H9 (cell line): ENCODE data around the gene IGF2R. TPM values are rescaled to one million over a fixed set of nuclear protein-coding genes. Genes with fewer than 3 reads are reported as not detected.

Source experiments
- DNase-seq: peaks from one replicate; pipeline ENCODE4 v3.0.0-alpha.2; 2017
- H2AFZ ChIP-seq: one replicate; pipeline ENCODE4 v1.6.1; 2013; ENCODE audit warnings: mild to moderate bottlenecking, low read length, control low read depth, moderate library complexity
- H2AK5ac ChIP-seq: 2 replicates; pipeline ENCODE4 v1.6.1; 2013; ENCODE audit warnings: low read length, control low read depth, mixed read lengths; ENCODE audit not compliant: insufficient read length
- H2BK120ac ChIP-seq: one replicate; pipeline ENCODE4 v1.6.1; 2013; ENCODE audit warnings: low read depth, mild to moderate bottlenecking, low read length, control low read depth, inconsistent platforms; ENCODE audit not compliant: poor library complexity, severe bottlenecking
- H2BK12ac ChIP-seq: 2 replicates; pipeline ENCODE4 v1.6.1; 2013; ENCODE audit warnings: low read length, control low read depth, mixed read lengths, low read depth; ENCODE audit not compliant: insufficient read length
- H2BK15ac ChIP-seq: 2 replicates; pipeline ENCODE4 v1.6.1; 2013; ENCODE audit warnings: low read depth, low read length, control low read depth
- H2BK20ac ChIP-seq: one replicate; pipeline ENCODE4 v1.6.1; 2013; ENCODE audit warnings: low read depth, mild to moderate bottlenecking, low read length, control low read depth, inconsistent platforms; ENCODE audit not compliant: poor library complexity, severe bottlenecking
- H2BK5ac ChIP-seq: 2 replicates; pipeline ENCODE4 v1.6.1; 2013; ENCODE audit warnings: low read length, control low read depth, mixed read lengths; ENCODE audit not compliant: insufficient read length
- H3K14ac ChIP-seq: 2 replicates; pipeline ENCODE4 v1.6.1; 2013; ENCODE audit warnings: low read length, control low read depth; ENCODE audit not compliant: insufficient read depth
- H3K18ac ChIP-seq: 2 replicates; pipeline ENCODE4 v1.6.1; 2013; ENCODE audit warnings: low read depth, mild to moderate bottlenecking, mixed read lengths, low read length, control low read depth; ENCODE audit not compliant: insufficient read length
- H3K23ac ChIP-seq: 2 replicates; pipeline ENCODE4 v1.6.1; 2013; ENCODE audit warnings: low read length, control low read depth, mixed read lengths, low read depth; ENCODE audit not compliant: insufficient read length
- H3K23me2 ChIP-seq: 2 replicates; pipeline ENCODE4 v1.6.1; 2013; ENCODE audit warnings: low read depth, mild to moderate bottlenecking, mixed read lengths, low read length, control low read depth; ENCODE audit not compliant: insufficient read length, poor library complexity, severe bottlenecking
- H3K27ac ChIP-seq: 2 replicates; pipeline ENCODE4 v1.5.1; 2013; ENCODE audit warnings: low read length, control low read depth, mixed read lengths, low read depth; ENCODE audit not compliant: insufficient read length
- H3K27me3 ChIP-seq: 2 replicates; pipeline ENCODE4 v1.6.1; 2013; ENCODE audit warnings: low read length, control low read depth, inconsistent platforms; ENCODE audit not compliant: insufficient read depth
- H3K4ac ChIP-seq: 2 replicates; pipeline ENCODE4 v1.6.1; 2013; ENCODE audit warnings: low read depth, mild to moderate bottlenecking, control low read depth, inconsistent platforms, low read length, moderate library complexity
- H3K4me1 ChIP-seq: 2 replicates; pipeline ENCODE4 v1.6.1; 2013; ENCODE audit warnings: low read length, control low read depth, inconsistent platforms; ENCODE audit not compliant: insufficient read depth
- H3K4me2 ChIP-seq: 2 replicates; pipeline ENCODE4 v1.6.1; 2013; ENCODE audit warnings: low read length, control low read depth, mixed read lengths; ENCODE audit not compliant: insufficient read length, insufficient read depth
- H3K56ac ChIP-seq: 2 replicates; pipeline ENCODE4 v1.6.1; 2013; ENCODE audit warnings: low read depth, mild to moderate bottlenecking, mixed read lengths, low read length, control low read depth; ENCODE audit not compliant: insufficient read length
- H3K79me1 ChIP-seq: 2 replicates; pipeline ENCODE4 v1.6.1; 2013; ENCODE audit warnings: low read depth, mild to moderate bottlenecking, moderate library complexity, low read length, control low read depth, inconsistent platforms; ENCODE audit not compliant: insufficient read depth, poor library complexity, severe bottlenecking
- H3K79me2 ChIP-seq: 2 replicates; pipeline ENCODE4 v1.6.1; 2013; ENCODE audit warnings: low read length, control low read depth, inconsistent platforms; ENCODE audit not compliant: insufficient read depth
- H3K9ac ChIP-seq: 2 replicates; pipeline ENCODE4 v1.6.1; 2013; ENCODE audit warnings: low read length, control low read depth, mixed read lengths; ENCODE audit not compliant: insufficient read length; ENCODE audit errors: extremely low read depth
- H3K9me3 ChIP-seq: one replicate; pipeline ENCODE4 v1.6.1; 2013; ENCODE audit warnings: low read depth, low read length, inconsistent platforms; ENCODE audit not compliant: control insufficient read depth
- H3T11ph ChIP-seq: one replicate; pipeline ENCODE4 v1.6.1; 2013; ENCODE audit warnings: mild to moderate bottlenecking, low read length, control low read depth, inconsistent platforms
- H4K20me1 ChIP-seq: one replicate; pipeline ENCODE4 v1.6.1; 2013; ENCODE audit not compliant: control insufficient read depth, insufficient read length, insufficient read depth
- H4K5ac ChIP-seq: 2 replicates; pipeline ENCODE4 v1.6.1; 2013; ENCODE audit warnings: low read depth, mild to moderate bottlenecking, mixed read lengths, low read length, control low read depth; ENCODE audit not compliant: insufficient read length
- H4K8ac ChIP-seq: replicated peaks from 2 replicates; pipeline ENCODE4 v1.6.1; 2013; ENCODE audit warnings: low read length, control low read depth, mixed read lengths, low read depth; ENCODE audit not compliant: insufficient read length
- H4K91ac ChIP-seq: 2 replicates; pipeline ENCODE4 v1.6.1; 2013; ENCODE audit warnings: low read depth, mild to moderate bottlenecking, moderate library complexity, mixed read lengths, low read length, control low read depth; ENCODE audit not compliant: insufficient read length
- H3K27ac Mint-ChIP-seq, 3 experiments: 2 replicates in 2 of 3; 3 replicates in 1 of 3; pipeline ENCODE4 v1.8.0; 2020 to 2021; ENCODE audit warnings: mixed read lengths in 3 of 3, mild to moderate bottlenecking in 1 of 3, moderate library complexity in 1 of 3
- H3K27me3 Mint-ChIP-seq: 2 replicates; pipeline ENCODE4 v1.8.0; 2021; ENCODE audit warnings: low read depth, mild to moderate bottlenecking, moderate library complexity, mixed read lengths
- H3K36me3 Mint-ChIP-seq, 3 experiments: 2 replicates in 2 of 3; 3 replicates in 1 of 3; pipeline ENCODE4 v1.8.0; 2020 to 2021; ENCODE audit warnings: low read depth in 3 of 3, mixed read lengths in 3 of 3; ENCODE audit not compliant: insufficient read depth in 1 of 3
- H3K4me1 Mint-ChIP-seq, 2 experiments: 2 replicates each; pipeline ENCODE4 v1.8.0; 2020; ENCODE audit warnings: mixed read lengths in 2 of 2
- H3K4me3 Mint-ChIP-seq, 2 experiments: 2 replicates in 1 of 2; 3 replicates in 1 of 2; pipeline ENCODE4 v1.8.0; 2020 to 2021; ENCODE audit warnings: mild to moderate bottlenecking in 2 of 2, mixed read lengths in 2 of 2, moderate library complexity in 1 of 2
- H3K9me3 Mint-ChIP-seq, 2 experiments: 2 replicates in 1 of 2; 3 replicates in 1 of 2; pipeline ENCODE4 v1.8.0; 2020; ENCODE audit warnings: mild to moderate bottlenecking in 2 of 2, mixed read lengths in 2 of 2, moderate library complexity in 1 of 2
- CTCF ChIP-seq: fragments of 200-600 bp; sonication (generic); conservative IDR thresholded peaks from 3 replicates; pipeline ENCODE4 v1.8.0; 2021; ENCODE audit warnings: antibody characterized with exemption, mild to moderate bottlenecking
- whole genome bisulfite sequencing: extraction: QIAGEN DNeasy Blood & Tissue Kit; methylation state at CpG from one replicate; pipeline ENCODE4 v1.1.7; 2013; ENCODE audit warnings: missing lambda C conversion rate, low lambda C conversion rate, mixed read lengths; ENCODE audit not compliant: insufficient read length; ENCODE audit errors: extremely low coverage; 5-methylcytosine and 5-hydroxymethylcytosine counted together
- total RNA-seq: library from RNA; stranded (reverse); gene quantifications from 2 replicates; pipeline ENCODE4 v1.2.1, GENCODE V29; 2021

IGF2R gene
- total RNA-seq, 1 experiment from 2014 or later: 66.7 TPM

DNA sequence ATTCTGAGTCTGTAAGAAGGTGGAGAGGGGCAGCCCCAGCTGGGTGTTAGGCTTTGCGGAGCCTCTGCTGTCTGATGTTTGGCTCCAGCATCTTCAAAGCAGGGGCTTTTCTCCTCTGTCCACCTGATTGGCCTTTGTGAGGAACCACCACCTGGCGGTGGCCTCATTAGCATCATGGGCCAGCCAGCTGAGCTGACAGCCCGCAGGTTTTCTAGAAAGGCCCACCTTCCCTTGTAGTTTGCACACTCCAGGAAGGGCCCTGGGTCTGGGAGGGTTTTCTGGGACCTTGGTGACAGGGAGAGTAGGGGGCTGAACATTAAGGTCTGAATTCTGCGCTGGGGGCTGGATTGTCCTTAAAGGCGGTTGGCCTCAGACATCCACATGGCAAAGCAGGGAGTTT lies 11.6 kb downstream of the IGF2R start:
- peaks cover 58 to 60% of the 10 kb centered on the region in 2 experiments for H3K4me1 Mint-ChIP-seq
- no peak overlapping the region for H3K14ac ChIP-seq
- H3K56ac ChIP-seq: no peak overlapping the region
- no peak overlapping the region for H2BK120ac ChIP-seq
- no peaks in the 10 kb centered on the region for H3K79me1 ChIP-seq
- no peak overlapping the region for H2BK20ac ChIP-seq
- no peaks in the 10 kb centered on the region for H3K23me2 ChIP-seq
- no peak overlapping the region for H3K4me3 Mint-ChIP-seq
- no peak overlapping the region for H3K27ac ChIP-seq
- H3K9me3 ChIP-seq: no peaks in the 10 kb centered on the region
- H3K27me3 Mint-ChIP-seq: peaks cover 1% of the 10 kb centered on the region; the same call in 1 of the 2 replicates
- no peak for DNase-seq
- no peak overlapping the region for H3K9ac ChIP-seq
- no peak overlapping the region for H3K4me2 ChIP-seq
- no peak overlapping the region for H2BK15ac ChIP-seq
- TF ChIP-seq CTCF: no peak
- H3K27me3 ChIP-seq: no peaks in the 10 kb centered on the region
- H3K9me3 Mint-ChIP-seq: no peaks in the 10 kb centered on the region
- H3K4ac ChIP-seq: no peak overlapping the region
- no peak overlapping the region for H3T11ph ChIP-seq
- no peaks in the 10 kb centered on the region for H3K36me3 Mint-ChIP-seq
- H3K23ac ChIP-seq: no peak overlapping the region
- H3K79me2 ChIP-seq: peaks cover 46% of the 10 kb centered on the region; the same call in 1 of the 2 replicates
- no peak overlapping the region for H2BK5ac ChIP-seq
- H2AK5ac ChIP-seq: no peak overlapping the region
- H4K5ac ChIP-seq: no peak overlapping the region
- H4K8ac ChIP-seq: no peak overlapping the region
- H2AFZ ChIP-seq: no peak overlapping the region
- H4K20me1 ChIP-seq: peaks cover 4% of the 10 kb centered on the region
- H3K4me1 ChIP-seq: peaks cover 18% of the 10 kb centered on the region; the same call in 1 of the 2 replicates
- H4K91ac ChIP-seq: no peak overlapping the region
- H3K18ac ChIP-seq: no peak overlapping the region
- H2BK12ac ChIP-seq: no peak overlapping the region
- WGBS: no CpG with 5 or more reads among the region's 5 CpGs
- no peak overlapping the region; a peak in 1 of 7 replicates for H3K27ac Mint-ChIP-seq
